ENCODE results near the gene EHD1. TPM values are rescaled to one million over a fixed set of nuclear protein-coding genes. Genes with fewer than 3 reads are reported as not detected.

The EHD1 gene
- total and polyA plus RNA-seq, 10 donors: 51.9 to 337 (median 162) TPM

DNA sequence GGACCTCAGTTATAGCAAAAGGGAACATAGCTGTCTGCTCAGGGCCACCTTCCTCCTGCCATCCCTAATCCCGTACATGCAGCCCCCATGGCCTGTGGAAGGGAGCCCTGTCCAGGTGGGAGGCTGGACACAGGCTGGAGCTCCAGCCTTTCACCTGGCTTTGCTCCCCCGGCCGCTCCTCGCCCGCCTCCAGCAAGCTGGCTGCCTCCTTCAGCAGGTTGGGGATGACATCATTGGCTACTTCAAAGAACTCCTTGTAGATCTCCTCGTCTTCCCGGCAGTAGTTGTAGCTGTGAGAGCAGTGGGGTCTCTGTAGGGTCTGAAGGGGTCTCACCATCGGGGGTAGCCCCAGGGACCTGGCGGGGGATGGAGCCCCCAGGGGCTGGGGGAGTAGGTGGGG is 72.9 kb downstream of the EHD1 start:
- H3K4me1 ChIP-seq: peaks cover 34 to 84% (median 55%) of the 10 kb centered on the region in 6 donors
- TF ChIP-seq POLR2AphosphoS5 (IDR thresholded peaks at IDR 0.05): no peak
- TF ChIP-seq, protein P1, sequence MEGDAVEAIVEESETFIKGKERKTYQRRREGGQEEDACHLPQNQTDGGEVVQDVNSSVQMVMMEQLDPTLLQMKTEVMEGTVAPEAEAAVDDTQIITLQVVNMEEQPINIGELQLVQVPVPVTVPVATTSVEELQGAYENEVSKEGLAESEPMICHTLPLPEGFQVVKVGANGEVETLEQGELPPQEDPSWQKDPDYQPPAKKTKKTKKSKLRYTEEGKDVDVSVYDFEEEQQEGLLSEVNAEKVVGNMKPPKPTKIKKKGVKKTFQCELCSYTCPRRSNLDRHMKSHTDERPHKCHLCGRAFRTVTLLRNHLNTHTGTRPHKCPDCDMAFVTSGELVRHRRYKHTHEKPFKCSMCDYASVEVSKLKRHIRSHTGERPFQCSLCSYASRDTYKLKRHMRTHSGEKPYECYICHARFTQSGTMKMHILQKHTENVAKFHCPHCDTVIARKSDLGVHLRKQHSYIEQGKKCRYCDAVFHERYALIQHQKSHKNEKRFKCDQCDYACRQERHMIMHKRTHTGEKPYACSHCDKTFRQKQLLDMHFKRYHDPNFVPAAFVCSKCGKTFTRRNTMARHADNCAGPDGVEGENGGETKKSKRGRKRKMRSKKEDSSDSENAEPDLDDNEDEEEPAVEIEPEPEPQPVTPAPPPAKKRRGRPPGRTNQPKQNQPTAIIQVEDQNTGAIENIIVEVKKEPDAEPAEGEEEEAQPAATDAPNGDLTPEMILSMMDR (IDR thresholded peaks at IDR 0.05 in 8 of 11, conservative IDR thresholded peaks at IDR 0.05 in 3 of 11): no peak
- TF ChIP-seq POLR2A (IDR thresholded peaks at IDR 0.05): no peak
- DNase-seq: no peak
- no peaks in the 10 kb centered on the region for H3K27me3 ChIP-seq (replicated peaks in 1 of 7)
- H3K27ac ChIP-seq: no peak overlapping the region
- H3K4me3 ChIP-seq: no peak overlapping the region
- WGBS, 5 donors: 89 to 98% (median 91%) methylated on average over 5 to 9 of the region's 9 CpGs
- H3K9me3 ChIP-seq: no peaks in the 10 kb centered on the region
- intact Hi-C loops (cut with DNase I; ENCODE audit: low total_unique reads): no loop called here
- peaks cover 0 to 50% (median 17%) of the 10 kb centered on the region in 6 donors for H3K36me3 ChIP-seq

DNA sequence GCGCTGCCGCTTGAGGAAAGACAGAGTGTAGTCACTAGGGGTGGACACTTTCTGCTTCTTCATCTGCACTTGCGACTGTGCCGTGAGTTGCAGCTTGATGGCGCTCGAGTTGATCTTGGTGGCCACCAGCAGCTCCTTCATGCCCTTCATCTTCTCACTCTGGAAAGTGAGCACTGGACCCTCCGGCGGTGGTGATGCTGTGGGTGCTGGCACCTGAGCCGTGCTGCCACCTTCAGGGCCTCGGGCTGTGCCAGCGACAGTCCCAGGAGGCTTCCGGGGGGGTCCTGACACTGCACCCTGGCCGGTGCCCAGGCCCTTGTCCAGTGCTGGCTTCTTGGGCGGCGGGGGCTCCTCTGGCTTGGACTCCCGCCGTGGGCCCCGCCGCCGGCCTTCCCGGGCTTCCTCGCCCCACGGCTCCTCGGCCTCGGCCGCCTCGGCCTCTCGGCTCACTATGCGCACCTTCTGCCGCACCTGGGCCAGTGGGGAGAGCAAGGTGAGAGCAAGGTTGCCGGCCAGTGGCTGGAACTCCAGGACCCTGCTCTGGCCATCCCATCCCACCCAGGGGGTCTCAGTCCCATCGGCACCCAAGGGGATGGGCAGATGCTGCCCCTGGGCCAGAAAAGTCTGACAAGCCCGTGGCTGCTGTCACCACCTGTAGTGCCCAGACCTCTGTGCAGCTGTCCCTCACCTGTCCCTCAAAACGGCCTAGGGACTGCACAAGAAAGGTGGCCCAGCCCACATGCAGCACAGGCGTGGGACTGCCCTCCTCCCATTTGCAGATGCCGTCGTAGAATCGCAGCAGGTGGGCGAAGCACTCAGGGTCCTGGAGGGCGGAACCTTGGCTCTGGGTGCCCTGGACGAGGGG is 73.8 kb downstream of the EHD1 start:
- H3K27ac ChIP-seq: peak overlapping the region in 7 of 8 donors; percentile 79 to 94 (median 88)
- DNase-seq: peak; percentile 81
- H3K9me3 ChIP-seq: no peaks in the 10 kb centered on the region
- peaks cover 41 to 85% (median 59%) of the 10 kb centered on the region in 6 donors for H3K4me1 ChIP-seq
- H3K36me3 ChIP-seq: peaks cover 0 to 59% (median 21%) of the 10 kb centered on the region in 6 donors
- H3K4me3 ChIP-seq: peak overlapping the region in 1 of 8 donors; percentile 84
- 91 to 94% (median 93%) methylated on average over 21 to 41 of the region's 41 CpGs for WGBS, 5 donors
- H3K27me3 ChIP-seq (replicated peaks in 1 of 7): no peaks in the 10 kb centered on the region
- intact Hi-C loops (cut with DNase I; ENCODE audit: low total_unique reads): no loop called here
- TF ChIP-seq POLR2AphosphoS5 (IDR thresholded peaks at IDR 0.05) (peak in 1 of 3 donors; percentile 9), POLR2A (IDR thresholded peaks at IDR 0.05) (no peak)
- TF ChIP-seq, protein P1 (IDR thresholded peaks at IDR 0.05 in 8 of 11, conservative IDR thresholded peaks at IDR 0.05 in 3 of 11): no peak

DNA sequence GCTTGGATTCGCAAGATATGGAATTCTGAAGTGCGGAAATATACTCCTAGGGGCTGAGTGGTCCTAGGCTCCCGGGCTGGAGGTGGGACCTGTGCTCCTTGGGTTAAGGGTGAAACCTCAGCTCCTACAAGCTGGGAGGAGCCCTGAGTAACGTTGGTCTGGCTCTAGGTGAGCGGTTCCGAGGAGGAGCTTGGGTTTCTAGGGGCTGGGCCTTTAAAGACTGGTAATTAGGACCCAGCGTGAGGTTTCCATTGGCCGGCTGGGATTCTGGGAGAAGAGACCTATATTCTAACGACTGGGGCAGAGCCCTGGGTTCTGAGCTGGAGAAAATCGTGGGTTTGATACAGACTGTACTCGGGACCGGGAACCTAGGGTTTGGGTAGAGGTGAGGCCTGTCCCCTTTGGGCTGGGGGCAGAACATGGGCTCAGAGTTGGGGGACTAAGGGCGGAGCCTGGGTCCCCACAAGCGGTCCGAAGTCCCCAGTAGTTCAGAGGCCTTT is 74.5 kb downstream of the EHD1 start:
- H3K4me1 ChIP-seq: peaks cover 42 to 85% (median 58%) of the 10 kb centered on the region in 6 donors
- peaks cover 0 to 66% (median 25%) of the 10 kb centered on the region in 6 donors for H3K36me3 ChIP-seq
- H3K9me3 ChIP-seq: no peaks in the 10 kb centered on the region
- peak overlapping the region; percentile 55 to 95 (median 70) for H3K4me3 ChIP-seq
- no peak for DNase-seq
- WGBS, 5 donors: 41 to 53% (median 50%) methylated on average over 14 to 15 of the region's 15 CpGs
- H3K27ac ChIP-seq: peak overlapping the region; percentile 79 to 94 (median 88)
- no peak for TF ChIP-seq POLR2A (IDR thresholded peaks at IDR 0.05)
- TF ChIP-seq, protein P1 (IDR thresholded peaks at IDR 0.05 in 8 of 11, conservative IDR thresholded peaks at IDR 0.05 in 3 of 11): no peak
- TF ChIP-seq POLR2AphosphoS5 (IDR thresholded peaks at IDR 0.05): no peak
- intact Hi-C loops (cut with DNase I; ENCODE audit: low total_unique reads): no loop called here
- no peaks in the 10 kb centered on the region for H3K27me3 ChIP-seq (replicated peaks in 1 of 7)
